Naive thymus-derived CD4-positive, alpha-beta T cell (primary cell): Measurements from ENCODE around the gene CPXM1. TPM values are rescaled to one million over a fixed set of nuclear protein-coding genes. Genes with fewer than 3 reads are reported as not detected.

Source experiments
- ATAC-seq: fragments of 150-1000 bp; cut with Tn5 transposase; 2 replicates; pipeline ENCODE4 v1.10.0; 2021; ENCODE audit warnings: mild to moderate bottlenecking, moderate library complexity
- CTCF ChIA-PET: fragments of 350-600 bp; sonication (Branson Sonifier 250); formaldehyde crosslinking; loops from one replicate; lab custom pipeline; 2021; ENCODE audit warnings: antibody characterized with exemption; lab: Charles Lee
- POLR2A ChIA-PET: fragments of 350-600 bp; sonication (Branson Sonifier 250); formaldehyde crosslinking; loops from one replicate; lab custom pipeline; 2021; ENCODE audit warnings: antibody characterized with exemption, inconsistent platforms; lab: Charles Lee
- DNase-seq, 9 donors: peaks; one replicate each; pipeline versions ENCODE4 v3.0.0 to v3.0.0-alpha.2; 2020 to 2022; ENCODE audit warnings: mixed read lengths in 1 of 9
- H3K27ac ChIP-seq: one replicate; pipeline ENCODE4 v1.7.0; 2013; ENCODE audit warnings: mild to moderate bottlenecking, low read depth, low read length, moderate library complexity
- H3K27me3 ChIP-seq, 2 donors: one replicate each; pipeline ENCODE4 v1.7.0; 2013; ENCODE audit warnings: low read length in 2 of 2, mild to moderate bottlenecking in 2 of 2, moderate library complexity in 2 of 2; ENCODE audit not compliant: control insufficient read depth in 2 of 2, insufficient read depth in 2 of 2
- H3K36me3 ChIP-seq, 3 experiments: 1 replicate in 2 of 3; 2 replicates in 1 of 3; pipeline ENCODE4 v1.7.0; 2013; ENCODE audit warnings: low read length in 3 of 3, mild to moderate bottlenecking in 3 of 3, moderate library complexity in 1 of 3; ENCODE audit not compliant: insufficient read depth in 3 of 3, control insufficient read depth in 2 of 3
- H3K4me1 ChIP-seq, 2 donors: one replicate each; pipeline ENCODE4 v1.7.0; 2013; ENCODE audit warnings: low read length in 2 of 2, mild to moderate bottlenecking in 2 of 2, moderate library complexity in 1 of 2; ENCODE audit not compliant: control insufficient read depth in 2 of 2, insufficient read depth in 2 of 2
- H3K4me3 ChIP-seq: 2 replicates; pipeline ENCODE4 v1.7.0; 2013; ENCODE audit warnings: mild to moderate bottlenecking, low read length
- H3K9me3 ChIP-seq, 3 experiments: 1 replicate in 2 of 3; 2 replicates in 1 of 3; pipeline ENCODE4 v1.7.0; 2013; ENCODE audit warnings: low read length in 3 of 3; ENCODE audit not compliant: control insufficient read depth in 2 of 3
- H3K27ac Mint-ChIP-seq, 9 donors: one replicate each; pipeline ENCODE4 v1.8.0; 2020 to 2022; ENCODE audit warnings: mixed read lengths in 9 of 9, mild to moderate bottlenecking in 8 of 9, moderate library complexity in 5 of 9, inconsistent platforms in 2 of 9
- H3K27me3 Mint-ChIP-seq, 5 donors: one replicate each; pipeline ENCODE4 v1.8.0; 2021 to 2022; ENCODE audit warnings: mixed read lengths in 5 of 5, mild to moderate bottlenecking in 1 of 5
- H3K36me3 Mint-ChIP-seq, 5 donors: one replicate each; pipeline ENCODE4 v1.8.0; 2020 to 2022; ENCODE audit warnings: mixed read lengths in 5 of 5, mild to moderate bottlenecking in 3 of 5, inconsistent platforms in 1 of 5
- H3K4me1 Mint-ChIP-seq, 7 donors: one replicate each; pipeline ENCODE4 v1.8.0; 2020 to 2022; ENCODE audit warnings: mixed read lengths in 7 of 7, mild to moderate bottlenecking in 3 of 7, inconsistent platforms in 1 of 7
- H3K4me3 Mint-ChIP-seq, 10 donors: one replicate each; pipeline ENCODE4 v1.8.0; 2020 to 2022; ENCODE audit warnings: mild to moderate bottlenecking in 10 of 10, mixed read lengths in 10 of 10, moderate library complexity in 6 of 10, inconsistent platforms in 2 of 10
- H3K9me3 Mint-ChIP-seq, 11 donors: one replicate each; pipeline ENCODE4 v1.8.0; 2020 to 2022; ENCODE audit warnings: mixed read lengths in 11 of 11, mild to moderate bottlenecking in 4 of 11, inconsistent platforms in 1 of 11, moderate library complexity in 1 of 11
- intact Hi-C, 2 donors: fragments of 100-400 bp; cut with micrococcal nuclease; formaldehyde crosslinking; loops; one replicate each; pipeline ENCODE4 v1.15.1; 2023
- polyA plus RNA-seq, 2 donors: library from polyadenylated mRNA; unstranded; fragments of 300-500 nt; fragmentation: Illumina TruSeq; gene quantifications; one replicate each; pipeline ENCODE4 v1.2.3, GENCODE V29; 2021
- total RNA-seq, 6 experiments: library from RNA in 5 of 6; stranded (reverse) in 5 of 6; gene quantifications; 1 replicate in 5 of 6; 2 replicates in 1 of 6; pipeline ENCODE4 v1.2.3 and lab custom pipeline; 2021 to 2026

The CPXM1 gene
- total and polyA plus RNA-seq, 7 experiments from 2014 or later, result 0.12 to 1.8 (median 0.31) TPM; not detected in 1

- Mint-ChIP-seq H3K4me3 (peak within 1 kb of the TSS; percentile 83 to 93 (median 90)), H3K27ac (peak within 1 kb of the TSS; percentile 67 to 95 (median 92)), H3K36me3 (peaks cover 0 to 19% (median 4%) of the 10 kb centered on the region in 5 donors), H3K4me1 (peaks cover 18 to 48% (median 45%) of the 10 kb centered on the region in 7 donors), H3K27me3 (no peaks in the 10 kb centered on the region), H3K9me3 (peaks cover 0 to 4% (median 0%) of the 10 kb centered on the region in 11 donors)
- intact Hi-C loops, result loop anchor here (1.0 to 2.0 kb wide), 8 partner anchors 33 to 568 kb away; partner anchors contain the start of genes PTPRA (in 2 of the 2), CPXM1 (in 1 of the 2), EBF4 (in 1 of the 2) and NOP56 (in 1 of the 2)
- POLR2A ChIA-PET, result interaction anchor here (0.6 to 2.5 kb wide), 15 partner anchors 10 to 370 kb away, joined by 3 to 15 read pairs (median 5); partner anchors contain the start of genes IDH3B, NOP56, PTPRA and SNRPB
- ATAC-seq (peak; percentile 97), DNase-seq (peak; percentile 83 to 94 (median 90))
- H3K27me3 ChIP-seq, result no peaks in the 10 kb centered on the region
- peaks cover 0 to 8% (median 0%) of the 10 kb centered on the region in 3 experiments for H3K36me3 ChIP-seq
- no peaks in the 10 kb centered on the region for H3K9me3 ChIP-seq
- peaks cover 15 to 21% of the 10 kb centered on the region in 2 donors for H3K4me1 ChIP-seq
- H3K4me3 ChIP-seq, result peak within 1 kb of the TSS; percentile 72
- CTCF ChIA-PET, result interaction anchor here (1.0 to 1.1 kb wide), 3 partner anchors 14 to 127 kb away, joined by 3 to 4 read pairs (median 3); no protein-coding TSS in a partner anchor
- H3K27ac ChIP-seq, result peak within 1 kb of the TSS; percentile 77
These were observed 39.9 kb upstream of the CPXM1 start, which contains the start of the genes PCED1A and VPS16 for GRCh38 chr20:2840138-2840966. Gene PCED1A, minus strand, starts transcription at chr20:2840655. Its CDS starts 743 bp downstream, at chr20:2839912. Gene VPS16, plus strand, starts transcription at chr20:2840745. Its CDS starts 30 bp downstream, at chr20:2840775.

- POLR2A ChIA-PET, result interaction anchor here (0.6 to 2.5 kb wide), 11 partner anchors 9 to 369 kb away, joined by 3 to 15 read pairs (median 8); partner anchors contain the start of genes IDH3B, NOP56, PTPRA and SNRPB
- peaks cover 15 to 21% of the 10 kb centered on the region in 2 donors for H3K4me1 ChIP-seq
- H3K27me3 Mint-ChIP-seq, result no peaks in the 10 kb centered on the region
- ATAC-seq (no peak), DNase-seq (no peak)
- CTCF ChIA-PET, result interaction anchor here (1.0 to 1.1 kb wide), 2 partner anchors 96 to 126 kb away, joined by 3 to 4 read pairs; no protein-coding TSS in a partner anchor
- no peaks in the 10 kb centered on the region for H3K27me3 ChIP-seq
- peak overlapping the region; percentile 77 for H3K27ac ChIP-seq
- H3K36me3 ChIP-seq, result peaks cover 0 to 8% (median 0%) of the 10 kb centered on the region in 3 experiments
- H3K4me3 ChIP-seq, result peak overlapping the region; percentile 72
- peaks cover 0 to 4% (median 0%) of the 10 kb centered on the region in 11 donors for H3K9me3 Mint-ChIP-seq
- peaks cover 0 to 24% (median 8%) of the 10 kb centered on the region in 5 donors for H3K36me3 Mint-ChIP-seq
- peak overlapping the region; percentile 75 to 93 (median 90) for H3K4me3 Mint-ChIP-seq
- intact Hi-C loops, result loop anchor here (1.0 to 5.0 kb wide), 9 partner anchors 34 to 569 kb away; partner anchors contain the start of genes PTPRA (in 2 of the 2), CPXM1 (in 1 of the 2), EBF4 (in 1 of the 2) and NOP56 (in 1 of the 2)
- peak overlapping the region; percentile 20 to 95 (median 91) for H3K27ac Mint-ChIP-seq
- H3K9me3 ChIP-seq, result no peaks in the 10 kb centered on the region
- peaks cover 14 to 43% (median 40%) of the 10 kb centered on the region in 7 donors for H3K4me1 Mint-ChIP-seq
These were observed 39.3 kb upstream of the CPXM1 start for GRCh38 chr20:2839732-2840137.

- POLR2A ChIA-PET, result interaction anchor here (0.6 to 2.5 kb wide), 8 partner anchors 8 to 369 kb away, joined by 3 to 15 read pairs (median 8); partner anchors contain the start of genes NOP56, PTPRA and SNRPB
These were observed 38.6 kb upstream of the CPXM1 start for GRCh38 chr20:2838847-2839671.

GRCh38 chr20:2838170-2838797 is 37.9 kb upstream of the CPXM1 start:
- Mint-ChIP-seq H3K4me3 (peak overlapping the region in 8 of 10 donors; percentile 9 to 80 (median 36)), H3K27ac (peak overlapping the region in 4 of 9 donors; percentile 14 to 62 (median 36))
- intact Hi-C loops, result loop anchor here in 1 of 2 donors (5.0 kb wide), 1 partner anchor 86 kb away; no protein-coding TSS in a partner anchor

More at GRCh38 chr20:2838847-2839671, 38.6 kb upstream of the CPXM1 start:
- DNase-seq (peak in 1 of 9 donors; percentile 8), ATAC-seq (no peak)
- Histone ChIP-seq H3K9me3 (no peaks in the 10 kb centered on the region), H3K27me3 (no peaks in the 10 kb centered on the region), H3K27ac (no peak overlapping the region), H3K4me1 (peaks cover 15 to 21% of the 10 kb centered on the region in 2 donors), H3K36me3 (peaks cover 0 to 8% (median 0%) of the 10 kb centered on the region in 3 experiments), H3K4me3 (peak overlapping the region; percentile 72)
- intact Hi-C loops, result loop anchor here in 1 of 2 donors (5.0 kb wide), 1 partner anchor 87 kb away; no protein-coding TSS in a partner anchor
- H3K27me3 Mint-ChIP-seq, result no peaks in the 10 kb centered on the region
- peaks cover 0 to 22% (median 10%) of the 10 kb centered on the region in 5 donors for H3K36me3 Mint-ChIP-seq
- H3K4me3 Mint-ChIP-seq, result peak overlapping the region; percentile 75 to 93 (median 90)
- peaks cover 10 to 36% (median 33%) of the 10 kb centered on the region in 7 donors for H3K4me1 Mint-ChIP-seq
- CTCF ChIA-PET, result interaction anchor here (1.1 kb wide), 1 partner anchor 95 kb away, joined by 4 read pairs; no protein-coding TSS in a partner anchor
- H3K27ac Mint-ChIP-seq, result peak overlapping the region; percentile 67 to 95 (median 91)
- peaks cover 0 to 4% (median 0%) of the 10 kb centered on the region in 11 donors for H3K9me3 Mint-ChIP-seq

GRCh38 chr20:2837221-2837960 is 37.0 kb upstream of the CPXM1 start:
- ATAC-seq (no peak), DNase-seq (no peak)
- peaks cover 0 to 8% (median 0%) of the 10 kb centered on the region in 3 experiments for H3K36me3 ChIP-seq
- H3K4me1 ChIP-seq, result peaks cover 15 to 21% of the 10 kb centered on the region in 2 donors
- no peaks in the 10 kb centered on the region for H3K27me3 Mint-ChIP-seq
- intact Hi-C loops, result loop anchor here in 1 of 2 donors (5.0 kb wide), 1 partner anchor 85 kb away; no protein-coding TSS in a partner anchor
- H3K9me3 ChIP-seq, result no peaks in the 10 kb centered on the region
- peaks cover 0 to 4% (median 0%) of the 10 kb centered on the region in 11 donors for H3K9me3 Mint-ChIP-seq
- POLR2A ChIA-PET, result interaction anchor here (0.7 kb wide), 1 partner anchor 707 kb away, joined by 3 read pairs; no protein-coding TSS in a partner anchor
- H3K27ac ChIP-seq, result no peak overlapping the region
- H3K4me1 Mint-ChIP-seq, result peaks cover 10 to 28% (median 21%) of the 10 kb centered on the region in 7 donors
- CTCF ChIA-PET, result no interaction called here
- peaks cover 0 to 19% (median 10%) of the 10 kb centered on the region in 5 donors for H3K36me3 Mint-ChIP-seq
- no peak overlapping the region for H3K4me3 ChIP-seq
- no peaks in the 10 kb centered on the region for H3K27me3 ChIP-seq
- peak overlapping the region in 3 of 9 donors; percentile 33 to 53 (median 38) for H3K27ac Mint-ChIP-seq
- peak overlapping the region in 1 of 10 donors; percentile 55 for H3K4me3 Mint-ChIP-seq

More at GRCh38 chr20:2838170-2838797, 37.9 kb upstream of the CPXM1 start:
- no peaks in the 10 kb centered on the region for H3K27me3 Mint-ChIP-seq
- H3K4me1 ChIP-seq, result peaks cover 15 to 21% of the 10 kb centered on the region in 2 donors
- H3K36me3 Mint-ChIP-seq, result peaks cover 0 to 19% (median 10%) of the 10 kb centered on the region in 5 donors
- no peak overlapping the region for H3K4me3 ChIP-seq
- no peaks in the 10 kb centered on the region for H3K27me3 ChIP-seq
- POLR2A ChIA-PET, result interaction anchor here (1.8 to 2.5 kb wide), 3 partner anchors 8 to 368 kb away, joined by 5 to 10 read pairs (median 10); partner anchors contain the start of genes NOP56 and SNRPB
- H3K27ac ChIP-seq, result no peak overlapping the region
- peaks cover 10 to 28% (median 25%) of the 10 kb centered on the region in 7 donors for H3K4me1 Mint-ChIP-seq
- peaks cover 0 to 8% (median 0%) of the 10 kb centered on the region in 3 experiments for H3K36me3 ChIP-seq
- peaks cover 0 to 4% (median 0%) of the 10 kb centered on the region in 11 donors for H3K9me3 Mint-ChIP-seq
- ATAC-seq, result no peak
- no peaks in the 10 kb centered on the region for H3K9me3 ChIP-seq
- no peak for DNase-seq
- CTCF ChIA-PET, result no interaction called here
